Stimulated activated CD4-positive, alpha-beta T cell treated with anti-CD3 and anti-CD28 coated beads, Interleukin-4, amount 100 ng/mL, for 4 hours (primary cell): Measurements from ENCODE around the gene FAM200C.

Experiments used
- DNase-seq, 2 experiments: peaks; one replicate each; pipeline ENCODE4 v3.0.0-alpha.2; 2020

The FAM200C gene

DNA sequence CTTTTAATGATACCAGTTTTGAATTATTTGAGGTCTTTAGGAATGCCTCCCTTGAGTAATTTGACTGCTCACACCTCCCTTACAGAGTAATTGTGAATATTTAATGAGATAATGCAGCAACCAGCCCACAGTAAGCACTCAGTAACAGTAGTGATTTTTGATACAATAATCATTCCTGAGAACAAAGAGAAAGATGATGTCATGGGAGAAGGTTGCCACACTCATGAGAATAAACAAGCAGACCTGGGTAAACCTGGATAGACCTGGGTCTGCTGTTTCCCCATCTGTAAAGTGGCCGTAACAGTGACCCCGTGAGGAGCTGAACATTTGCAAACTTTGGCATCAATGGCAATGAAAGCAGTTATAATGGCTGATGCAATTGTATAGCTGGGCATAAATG lies 33.6 kb downstream of the FAM200C start:
- no peak for DNase-seq

DNA sequence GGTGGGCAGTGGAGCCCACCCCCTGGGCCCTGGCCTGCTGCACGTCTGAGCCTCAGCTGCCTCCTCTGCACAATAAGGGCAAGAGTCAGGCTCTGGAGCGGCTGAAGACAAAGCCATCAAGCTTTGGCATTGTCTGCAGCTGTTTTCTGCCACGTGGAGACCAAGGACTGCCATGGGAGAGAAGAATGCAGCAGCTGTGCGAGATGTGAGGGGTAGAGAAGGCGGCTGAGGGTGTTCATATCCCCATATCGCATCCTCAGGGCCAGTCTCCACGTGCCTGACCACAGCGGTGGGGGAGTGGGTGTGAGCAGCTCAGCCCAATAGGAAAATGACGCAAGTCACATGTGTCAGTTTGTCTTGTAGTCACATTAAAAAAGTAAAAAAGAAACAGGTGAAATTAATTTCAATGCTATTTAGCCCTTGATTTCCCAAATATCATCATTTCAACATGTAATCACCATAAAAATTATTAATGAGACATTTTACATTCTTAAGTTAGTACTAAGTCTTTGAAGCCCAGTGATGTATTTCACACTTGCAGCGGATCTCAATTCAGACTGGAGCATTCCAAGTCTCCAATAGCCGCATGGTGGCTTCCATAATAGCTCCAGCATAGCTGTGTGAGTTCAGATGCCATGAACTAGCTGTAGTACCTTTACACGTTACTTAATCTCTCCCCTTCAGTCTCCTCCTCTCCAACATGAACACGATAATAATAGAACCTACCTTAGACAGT lies 36.0 kb downstream of the FAM200C start:
- no peak for DNase-seq

DNA sequence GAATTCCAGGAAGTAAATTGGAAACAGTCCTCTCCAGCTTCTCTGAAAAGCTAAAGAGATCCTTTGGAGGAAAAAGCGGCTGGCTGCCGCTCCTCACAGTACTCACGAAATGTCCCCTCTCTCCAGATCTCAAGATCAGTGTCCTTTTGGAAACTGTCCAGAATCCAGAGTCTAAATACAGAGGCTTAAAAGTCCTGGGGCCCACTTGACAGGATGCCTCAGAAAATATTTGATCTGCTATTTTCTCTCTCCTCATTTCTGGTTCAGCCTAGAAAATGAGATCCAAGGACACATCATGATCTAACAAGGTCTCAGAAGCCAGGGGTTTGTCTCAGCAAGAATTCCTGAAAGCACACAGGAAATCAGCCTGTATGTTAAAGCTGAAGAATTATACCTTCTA lies 36.6 kb downstream of the FAM200C start:
- DNase-seq = no peak

DNA sequence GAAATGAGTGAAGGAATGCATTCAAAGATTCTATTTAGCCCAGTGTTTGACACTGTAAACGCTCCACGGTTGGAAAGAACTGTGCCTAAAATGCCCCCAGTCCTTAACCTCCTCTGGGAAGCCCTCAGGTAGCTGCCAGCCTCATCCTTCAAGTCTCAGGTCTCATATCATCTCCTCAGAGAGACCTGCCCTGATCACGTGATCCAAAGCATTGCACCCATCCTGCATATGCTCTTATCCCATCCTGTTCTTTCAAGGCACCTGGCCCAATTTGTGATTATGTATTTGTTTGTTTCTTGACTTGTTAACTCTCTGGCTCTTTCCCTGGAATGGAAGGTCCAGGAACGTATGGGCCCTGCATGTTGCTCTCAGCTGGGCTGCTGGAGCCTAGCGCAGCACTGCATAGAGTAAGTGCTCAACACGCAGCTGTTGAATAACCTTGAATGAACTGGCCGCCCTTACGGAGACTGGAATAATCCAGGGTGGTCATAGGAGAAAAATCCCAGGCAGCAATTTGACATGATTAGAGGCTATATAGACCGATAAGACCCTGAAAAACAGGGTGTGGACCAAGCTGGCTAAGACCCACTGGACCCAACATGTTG lies 38.1 kb downstream of the FAM200C start:
- no peak for DNase-seq

DNA sequence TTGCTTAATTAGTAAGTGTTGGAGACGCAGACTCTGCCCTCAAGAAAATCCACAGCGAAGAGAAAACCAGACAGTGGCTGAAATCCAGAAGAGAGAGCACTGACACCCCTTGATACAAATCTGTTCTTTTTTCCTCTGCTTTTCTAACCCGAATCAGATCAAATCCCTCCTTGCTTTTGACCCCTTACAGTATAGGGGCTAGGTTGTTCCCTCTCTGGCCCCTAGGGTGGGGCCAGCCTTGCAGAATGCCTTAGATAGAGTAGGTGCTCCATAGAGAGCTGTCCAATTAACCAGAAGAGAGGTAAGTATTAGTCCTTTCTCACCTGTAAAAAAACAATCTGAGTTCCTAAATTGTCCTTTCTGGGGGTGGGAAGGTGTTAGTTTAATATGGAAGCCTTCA lies 39.5 kb downstream of the FAM200C start:
- DNase-seq = no peak

DNA sequence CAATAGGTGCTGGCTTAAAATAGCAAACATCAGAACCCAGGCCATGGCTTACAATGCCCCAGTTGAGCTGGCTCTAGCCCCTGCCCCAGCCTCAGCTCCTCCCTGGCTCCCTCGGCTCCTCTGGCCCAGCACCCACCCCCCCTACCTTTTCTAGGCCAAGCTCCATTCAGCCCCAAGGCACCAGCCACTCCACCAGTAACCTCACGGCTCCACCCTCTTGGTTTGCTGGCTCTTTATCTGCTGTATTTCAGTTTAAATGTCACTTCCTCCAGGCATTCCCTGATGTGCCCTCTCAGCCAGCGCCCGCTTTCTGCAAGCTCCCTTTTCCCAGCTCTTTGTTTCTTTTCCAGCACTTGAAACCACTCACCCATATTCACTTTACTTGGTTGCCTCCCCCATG lies 40.0 kb downstream of the FAM200C start:
- DNase-seq = no peak

DNA sequence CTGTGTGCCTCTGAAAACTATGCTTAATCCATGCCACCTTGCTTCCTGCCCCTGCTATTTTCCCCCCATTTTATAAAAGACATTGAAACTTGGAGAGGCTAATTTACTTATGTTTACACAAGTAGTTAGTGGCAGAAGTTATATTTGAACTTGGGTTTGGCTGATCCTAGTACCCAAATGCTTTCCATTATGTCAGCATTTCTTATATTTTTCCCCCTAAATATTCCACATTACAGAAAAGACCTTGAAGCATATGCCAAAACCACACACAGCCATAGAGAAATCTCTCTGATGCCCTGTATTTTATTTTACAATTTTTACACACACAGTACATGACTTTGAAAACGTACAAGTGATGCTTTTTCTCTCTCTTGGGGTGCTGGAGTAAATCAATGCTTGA lies 40.6 kb downstream of the FAM200C start:
- no peak for DNase-seq

DNA sequence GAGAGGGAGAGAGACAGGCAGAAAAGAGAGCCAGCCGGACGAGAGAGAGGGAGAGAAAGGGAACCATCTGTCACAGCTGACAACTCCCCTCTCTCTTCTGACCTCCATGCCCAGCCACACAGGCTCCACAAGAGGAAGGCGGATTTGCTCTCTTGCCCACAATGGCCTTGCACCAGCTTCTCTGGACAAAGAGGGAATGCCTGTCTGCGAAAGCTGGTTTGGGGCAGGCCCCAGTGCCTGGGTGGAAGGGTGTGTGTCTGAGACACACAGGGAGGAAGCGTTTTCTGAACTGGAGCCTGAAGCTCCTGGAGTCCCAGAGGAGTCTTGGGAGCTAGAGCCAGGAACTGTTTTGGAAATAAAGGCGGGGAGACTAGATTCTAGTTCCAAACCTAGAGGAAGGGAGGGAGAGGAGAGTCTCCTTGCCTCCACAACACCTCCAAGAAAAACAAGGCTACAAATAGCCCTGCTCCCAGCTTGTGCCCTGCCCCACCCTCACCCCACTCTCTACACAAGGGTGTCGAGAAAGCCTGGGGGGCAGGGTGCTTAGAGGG lies 41.9 kb downstream of the FAM200C start:
- DNase-seq = no peak

DNA sequence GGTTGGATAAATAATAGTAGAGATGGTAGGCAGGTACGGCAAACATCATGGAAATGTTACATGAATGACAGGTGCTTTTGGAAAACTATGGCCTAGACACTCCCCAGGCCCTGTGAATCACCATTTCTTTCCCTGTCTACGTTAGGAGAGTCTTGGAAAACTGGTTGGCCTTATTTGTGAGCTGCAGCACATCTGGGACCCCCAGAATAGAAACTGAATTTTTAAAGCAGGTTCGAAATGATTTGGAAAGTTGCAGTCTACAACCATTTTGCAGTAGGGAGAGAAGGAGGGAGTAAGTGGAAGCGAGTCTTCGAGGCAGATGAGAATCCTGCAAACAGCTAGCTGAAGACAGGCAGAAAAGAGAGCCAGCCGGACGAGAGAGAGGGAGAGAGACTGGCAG lies 42.5 kb downstream of the FAM200C start:
- DNase-seq = no peak

DNA sequence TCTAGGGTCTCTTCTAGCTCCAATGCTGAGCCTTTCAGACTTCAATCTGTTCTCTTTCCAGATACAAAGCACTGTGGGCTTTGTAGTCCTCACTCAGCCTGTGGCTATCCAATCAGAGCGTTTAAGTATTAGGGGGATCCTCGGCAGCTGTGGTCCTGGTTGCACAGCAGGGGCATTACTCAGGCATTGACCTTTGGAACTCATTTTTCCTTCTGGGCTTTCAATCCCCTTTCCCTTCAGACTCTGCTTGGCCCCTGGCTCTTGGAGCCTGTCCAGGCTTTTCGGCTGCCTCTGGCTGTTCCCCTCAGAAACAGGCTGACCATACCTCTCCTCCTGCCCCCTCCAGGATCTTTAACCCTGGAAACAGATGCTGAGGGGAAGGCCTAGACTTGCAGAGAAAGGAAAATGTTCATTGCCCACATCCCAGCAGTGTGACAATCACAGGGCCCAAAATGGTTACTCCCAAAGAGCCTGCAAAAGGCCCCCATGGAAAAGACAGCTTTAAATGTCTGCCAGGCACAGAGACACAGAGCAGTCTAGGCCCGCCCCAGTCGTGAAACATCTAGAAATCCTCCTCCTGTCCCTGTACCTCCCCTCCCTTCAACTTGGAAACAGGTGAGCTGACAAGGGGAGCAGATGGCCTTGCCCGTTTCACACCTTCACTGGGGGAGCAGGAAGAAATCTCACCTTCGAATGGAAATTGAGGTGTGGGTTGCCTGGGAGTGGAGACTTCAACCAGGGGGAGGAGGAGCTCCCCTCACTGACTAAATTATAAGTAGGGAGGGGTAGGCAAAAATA lies 43.1 kb downstream of the FAM200C start:
- no peak for DNase-seq

DNA sequence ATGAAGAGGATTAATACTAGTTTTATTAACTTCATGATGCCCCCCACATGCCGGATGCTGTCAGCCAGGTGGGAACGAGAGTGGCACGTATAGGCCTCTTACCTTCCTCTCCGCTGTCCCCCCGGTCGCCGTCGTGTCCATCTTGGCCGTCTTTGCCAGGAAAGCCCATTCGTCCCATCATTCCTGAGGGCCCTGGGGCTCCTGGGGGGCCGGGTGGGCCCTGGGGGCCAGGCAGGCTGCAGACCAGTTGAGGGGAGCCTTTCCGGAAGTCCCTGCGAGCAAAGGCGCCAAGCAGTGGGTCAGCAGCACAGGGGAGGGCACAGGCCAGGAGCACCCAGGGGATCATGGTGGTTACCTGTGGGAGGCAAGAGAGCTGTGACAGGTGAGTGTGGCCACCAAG lies 45.2 kb downstream of the FAM200C start:
- DNase-seq = no peak

DNA sequence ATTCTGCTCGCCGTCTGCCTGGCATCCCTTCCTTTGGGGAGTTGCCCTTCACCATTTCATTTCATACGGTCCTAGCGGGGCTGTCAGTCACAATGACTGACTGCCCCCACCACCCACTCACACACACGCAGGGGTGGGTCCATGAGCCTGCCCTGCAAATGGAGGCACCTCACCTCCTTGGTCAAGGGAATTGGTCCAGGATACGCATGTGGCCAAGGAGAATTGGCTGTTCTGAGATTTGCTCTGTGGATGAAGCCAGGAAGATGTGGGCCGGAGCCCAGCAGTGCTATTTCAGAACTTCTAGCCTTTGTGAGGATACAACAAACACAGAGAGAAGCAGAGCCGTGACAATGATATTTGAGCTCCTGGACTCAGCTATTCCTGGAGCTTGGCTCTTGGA lies 46.5 kb downstream of the FAM200C start:
- DNase-seq = no peak

DNA sequence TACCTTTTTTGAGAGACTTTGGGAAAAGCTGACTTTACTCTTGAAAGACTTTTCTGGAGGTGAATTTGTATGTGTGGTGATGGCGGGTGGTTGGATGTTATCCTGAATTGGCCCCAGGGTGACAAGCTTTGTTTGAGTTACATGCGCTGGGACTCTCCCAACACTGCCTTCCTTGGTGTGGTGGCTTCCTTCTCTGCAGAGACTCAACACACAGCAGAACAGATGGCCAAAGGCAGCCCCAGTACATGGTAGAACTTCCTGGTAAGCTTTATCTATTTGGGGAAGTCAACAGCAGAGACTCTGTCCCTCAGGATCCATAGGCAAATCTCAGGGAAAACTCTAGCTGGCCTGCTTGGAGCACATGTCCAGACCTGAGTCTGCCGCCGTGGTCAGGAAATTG lies 47.5 kb downstream of the FAM200C start:
- no peak for DNase-seq

DNA sequence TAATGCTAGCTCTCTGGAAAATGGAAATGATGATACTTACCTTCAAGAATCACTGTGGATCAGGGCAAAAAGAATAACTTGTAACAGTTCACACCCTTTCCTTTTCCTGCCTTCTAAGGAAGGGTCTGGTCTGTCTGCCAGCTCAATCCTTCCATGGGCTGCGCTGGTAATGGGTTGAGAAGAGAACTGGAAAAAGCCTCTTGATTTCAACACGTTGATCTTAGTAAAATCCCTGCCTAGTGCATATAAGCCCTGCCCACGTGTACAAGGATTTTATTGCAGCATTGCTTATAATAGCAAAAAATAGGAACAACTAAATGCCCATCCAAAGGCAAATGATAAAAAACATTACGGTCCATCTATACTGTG lies 49.9 kb downstream of the FAM200C start:
- DNase-seq = no peak

DNA sequence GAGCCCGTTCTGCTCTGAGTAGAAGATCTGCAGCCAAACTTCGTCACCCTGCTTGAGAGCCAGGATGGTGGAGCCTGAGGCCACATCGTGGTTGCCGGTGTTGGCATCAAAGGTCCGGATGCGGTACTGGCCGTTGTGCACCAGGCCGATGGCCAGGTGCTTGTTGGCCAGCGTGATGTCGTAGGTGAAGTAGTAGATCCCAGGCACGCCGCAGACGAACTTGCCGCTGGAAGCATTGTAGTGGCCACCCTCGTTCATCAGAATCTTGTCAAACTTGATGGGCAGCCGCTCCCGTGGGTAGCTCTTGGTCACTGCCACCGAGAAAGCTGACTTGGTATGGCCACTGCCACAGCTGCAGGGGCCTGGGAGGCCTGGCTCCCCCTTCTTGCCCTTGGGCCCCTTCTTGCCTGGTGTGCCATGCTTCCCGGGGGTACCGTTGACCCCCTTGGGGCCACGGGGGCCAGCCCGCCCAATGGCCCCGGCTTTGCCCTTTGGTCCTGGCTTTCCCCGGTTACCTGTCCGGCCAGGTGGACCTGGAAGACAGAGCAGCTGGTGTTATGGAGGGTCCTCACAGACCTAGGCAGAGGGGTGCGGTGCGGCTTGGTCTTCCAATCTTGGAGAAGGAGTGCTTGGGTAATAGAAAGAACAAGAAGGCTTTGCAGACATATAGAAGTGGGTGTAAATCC lies 50.5 kb downstream of the FAM200C start:
- DNase-seq = no peak

DNA sequence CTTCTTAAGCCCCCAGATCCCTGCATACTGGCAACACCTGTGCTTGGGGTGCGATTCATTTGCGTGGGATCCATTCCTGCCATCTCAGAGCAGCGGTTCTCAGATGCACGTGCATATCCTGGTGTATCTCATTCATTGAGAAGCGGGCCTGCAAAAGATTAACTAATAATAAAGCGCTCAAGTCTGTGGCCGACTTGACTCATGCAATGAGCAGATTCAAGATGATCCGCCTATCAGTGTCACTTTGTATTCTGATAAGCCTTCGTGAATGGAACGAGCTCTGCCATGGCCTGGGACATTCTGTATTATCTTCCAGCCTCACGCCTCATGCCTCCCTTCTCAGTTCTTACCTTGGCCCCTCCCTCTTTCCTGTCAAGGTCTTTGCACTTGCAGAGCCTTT lies 51.8 kb downstream of the FAM200C start:
- no peak for DNase-seq

DNA sequence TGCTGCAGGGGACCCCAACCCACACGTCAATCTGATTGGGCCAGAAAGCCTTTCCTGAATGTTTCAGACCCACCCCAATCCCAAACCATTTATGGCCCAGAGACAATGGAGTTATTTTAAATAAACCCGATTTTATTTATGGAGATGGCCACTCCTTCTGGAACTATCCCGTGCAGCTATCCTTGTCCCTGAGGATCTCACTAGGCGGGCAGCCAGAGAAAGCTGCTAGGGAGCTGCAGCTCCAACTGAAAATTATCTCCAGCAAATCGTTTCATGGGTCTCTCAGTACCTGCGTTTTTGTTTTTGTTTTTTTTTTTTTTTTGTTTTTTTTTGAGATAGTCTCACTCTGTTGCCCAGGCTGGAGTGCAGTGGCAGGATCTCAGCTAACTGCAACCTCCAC lies 52.4 kb downstream of the FAM200C start:
- no peak for DNase-seq
